GM12865 (cell line): Measurements from ENCODE around the gene B3GLCT.

Source experiments
- DNase-seq: peaks from one replicate; pipeline ENCODE4 v3.0.0; 2010; ENCODE audit warnings: low read depth
- H3K4me3 ChIP-seq: 2 replicates; pipeline ENCODE4 v1.5.1; 2011; ENCODE audit warnings: mild to moderate bottlenecking, low read depth, low read length, control low read depth
- TF ChIP-seq, protein P1 (sequence below): IDR thresholded peaks from 2 replicates; pipeline ENCODE4 v1.5.1; 2011; ENCODE audit warnings: low read length, control low read depth, low read depth, inconsistent platforms; ENCODE audit not compliant: insufficient read depth; ENCODE audit errors: missing control alignments

Gene B3GLCT

GRCh38 chr13:31322026-31322425 lies 122.3 kb downstream of the B3GLCT start:
- no peak overlapping the region for H3K4me3 ChIP-seq
- peak; percentile 6 for DNase-seq
- TF ChIP-seq, protein P1, sequence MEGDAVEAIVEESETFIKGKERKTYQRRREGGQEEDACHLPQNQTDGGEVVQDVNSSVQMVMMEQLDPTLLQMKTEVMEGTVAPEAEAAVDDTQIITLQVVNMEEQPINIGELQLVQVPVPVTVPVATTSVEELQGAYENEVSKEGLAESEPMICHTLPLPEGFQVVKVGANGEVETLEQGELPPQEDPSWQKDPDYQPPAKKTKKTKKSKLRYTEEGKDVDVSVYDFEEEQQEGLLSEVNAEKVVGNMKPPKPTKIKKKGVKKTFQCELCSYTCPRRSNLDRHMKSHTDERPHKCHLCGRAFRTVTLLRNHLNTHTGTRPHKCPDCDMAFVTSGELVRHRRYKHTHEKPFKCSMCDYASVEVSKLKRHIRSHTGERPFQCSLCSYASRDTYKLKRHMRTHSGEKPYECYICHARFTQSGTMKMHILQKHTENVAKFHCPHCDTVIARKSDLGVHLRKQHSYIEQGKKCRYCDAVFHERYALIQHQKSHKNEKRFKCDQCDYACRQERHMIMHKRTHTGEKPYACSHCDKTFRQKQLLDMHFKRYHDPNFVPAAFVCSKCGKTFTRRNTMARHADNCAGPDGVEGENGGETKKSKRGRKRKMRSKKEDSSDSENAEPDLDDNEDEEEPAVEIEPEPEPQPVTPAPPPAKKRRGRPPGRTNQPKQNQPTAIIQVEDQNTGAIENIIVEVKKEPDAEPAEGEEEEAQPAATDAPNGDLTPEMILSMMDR: no peak

DNA sequence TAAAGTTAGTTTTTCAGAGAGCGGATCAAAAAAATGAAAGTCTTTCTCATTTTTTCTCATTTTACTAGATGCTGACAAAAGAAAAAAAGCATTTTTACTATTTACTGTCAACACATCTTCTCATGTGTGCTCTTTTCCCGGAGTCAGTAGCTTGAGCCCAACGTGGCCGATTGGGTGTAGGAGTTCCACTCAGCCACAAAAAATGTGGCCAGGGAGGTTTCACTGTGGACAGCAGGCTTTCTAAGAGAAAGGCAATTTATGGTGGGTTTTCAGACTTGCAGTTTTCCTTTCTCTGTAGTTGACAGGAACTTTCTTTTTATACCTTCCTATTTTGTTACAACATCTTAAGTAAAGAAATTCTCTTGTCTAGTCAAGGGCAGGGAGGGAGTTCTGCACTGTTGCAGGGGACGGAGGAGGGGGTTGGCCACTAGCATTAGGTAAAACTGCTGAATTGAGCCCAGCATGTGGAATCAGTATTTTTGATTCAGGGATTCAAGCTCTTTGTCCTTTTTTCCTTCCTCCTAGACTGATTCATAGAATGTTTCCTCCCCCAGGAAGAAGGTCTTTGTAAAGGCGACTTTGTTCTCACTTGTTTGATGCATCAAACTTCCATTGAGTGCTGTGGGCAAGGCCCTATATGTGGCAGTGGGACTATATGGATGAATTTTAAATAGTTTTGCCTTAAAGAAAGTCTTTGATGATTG lies 123.1 kb downstream of the B3GLCT start:
- TF ChIP-seq, protein P1: no peak
- no peak for DNase-seq

GRCh38 chr13:31327182-31327860 lies 127.5 kb downstream of the B3GLCT start:
- TF ChIP-seq, protein P1: no peak
- DNase-seq: no peak

More for the DNA sequence above, 123.1 kb downstream of the B3GLCT start:
- H3K4me3 ChIP-seq: no peak overlapping the region

GRCh38 chr13:31328549-31329235 lies 128.9 kb downstream of the B3GLCT start:
- TF ChIP-seq, protein P1: no peak
- no peak for DNase-seq
- no peak overlapping the region for H3K4me3 ChIP-seq

More at GRCh38 chr13:31327182-31327860, 127.5 kb downstream of the B3GLCT start:
- H3K4me3 ChIP-seq: no peak overlapping the region

GRCh38 chr13:31330236-31330635 lies 130.5 kb downstream of the B3GLCT start:
- TF ChIP-seq, protein P1: no peak
- no peak for DNase-seq
- H3K4me3 ChIP-seq: no peak overlapping the region

DNA sequence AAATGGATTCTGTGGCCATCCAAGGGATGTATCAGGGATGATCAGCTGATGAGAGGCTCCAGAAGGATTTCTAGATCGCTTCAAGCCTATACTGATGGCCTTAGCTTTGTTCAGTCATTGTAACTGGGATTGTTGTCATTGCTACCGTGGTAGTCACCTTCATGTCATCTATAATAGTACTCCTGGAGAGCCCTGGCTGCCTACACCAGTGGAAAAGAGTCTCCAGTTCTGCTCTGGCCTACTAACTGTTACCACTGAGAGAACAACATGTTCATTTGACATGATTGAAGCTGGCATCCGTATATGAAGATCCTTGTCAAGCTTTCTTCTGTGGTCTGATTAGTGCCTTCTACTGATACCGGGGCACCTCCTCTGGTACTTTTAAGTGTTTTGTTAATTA lies 131.3 kb downstream of the B3GLCT start:
- H3K4me3 ChIP-seq: no peak overlapping the region
- TF ChIP-seq, protein P1: no peak
- no peak for DNase-seq
